Activated T-cell treated with anti-CD3 and anti-CD28 coated beads for 1 hour (primary cell): ENCODE data around the gene RPS6KL1.

ENCODE experiments used
- DNase-seq: peaks from one replicate; pipeline ENCODE4 v3.0.0-alpha.2; 2020; ENCODE audit warnings: low read depth

RPS6KL1 gene

DNA sequence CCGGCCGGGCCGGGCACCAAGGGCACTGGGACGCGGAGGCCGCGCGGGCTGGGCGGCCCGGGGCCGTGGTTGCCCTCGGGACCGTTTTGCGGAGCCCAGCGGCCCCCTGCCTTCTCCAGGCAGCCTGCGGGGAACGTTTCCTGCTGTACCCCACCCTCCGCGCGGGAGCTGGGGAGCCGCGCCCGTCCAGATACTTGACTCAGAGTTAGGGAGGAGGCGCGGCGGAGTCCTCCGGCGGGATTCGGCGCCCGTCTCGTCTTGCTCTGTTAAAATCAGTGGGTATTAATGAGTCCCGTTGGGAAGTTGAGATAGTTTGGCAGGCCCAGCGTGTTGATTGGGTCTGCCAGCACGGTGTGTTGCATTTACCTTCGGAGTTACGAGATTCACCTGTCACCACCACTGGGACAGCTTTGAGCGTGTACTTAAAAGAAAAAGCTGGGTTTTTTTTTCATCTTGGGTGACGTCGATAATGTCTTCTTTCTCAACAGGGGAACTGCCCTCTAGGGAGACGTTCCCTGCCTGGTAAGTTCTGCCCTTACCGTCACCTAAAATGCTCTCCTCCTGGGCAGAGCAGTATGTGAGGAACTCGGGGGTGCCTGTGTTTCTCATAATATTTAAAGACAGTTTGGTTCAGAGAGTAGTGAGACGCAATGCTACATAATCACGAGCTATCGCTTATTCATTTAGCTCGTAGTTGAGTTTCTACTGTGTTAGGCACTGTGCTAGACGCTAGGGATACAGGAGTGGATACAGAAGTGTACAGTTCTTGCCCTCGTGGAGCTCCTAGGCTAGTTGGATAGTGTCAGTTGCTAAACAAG lies 40.7 kb downstream of the RPS6KL1 start:
- peak; percentile 37 for DNase-seq

DNA sequence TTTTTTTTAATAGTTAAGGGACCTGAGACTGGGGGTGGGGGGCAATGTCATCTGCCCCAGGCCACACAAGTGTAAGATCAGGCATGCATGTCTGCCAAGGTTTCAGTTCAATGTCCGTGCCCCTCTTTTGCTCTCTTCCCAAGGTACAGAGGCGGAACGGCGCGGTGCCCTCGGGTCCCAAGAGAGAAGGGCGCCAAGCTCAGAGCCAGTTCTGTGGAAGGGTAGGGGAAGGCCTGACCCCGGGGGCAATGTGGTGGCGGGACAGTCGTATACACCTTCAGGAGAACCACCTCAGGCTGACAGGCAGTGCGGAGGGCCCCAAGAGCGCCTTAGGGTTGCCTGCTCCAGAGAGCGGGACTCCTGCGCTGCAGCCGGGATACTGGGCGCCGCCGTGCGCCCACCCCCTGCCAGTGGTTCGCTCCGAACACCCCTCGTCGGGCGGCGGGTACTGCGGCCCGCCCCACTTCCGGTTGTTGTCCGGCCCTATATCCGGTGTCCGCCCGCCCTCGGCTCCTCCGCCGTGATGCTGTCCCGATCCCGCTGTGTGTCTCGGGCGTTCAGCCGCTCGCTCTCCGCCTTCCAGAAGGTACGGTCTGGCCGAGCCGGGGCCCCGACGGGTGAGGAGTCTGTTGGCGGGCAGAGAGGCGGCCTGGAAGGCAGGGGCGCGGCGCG lies 41.5 kb downstream of the RPS6KL1 start, which contains the start of gene DLST:
DLST (plus strand) TSS at position 486 of the 672 bp plus-strand sequence; CDS start at position 524, 38 bp downstream.
- DNase-seq: peak; percentile 79

DNA sequence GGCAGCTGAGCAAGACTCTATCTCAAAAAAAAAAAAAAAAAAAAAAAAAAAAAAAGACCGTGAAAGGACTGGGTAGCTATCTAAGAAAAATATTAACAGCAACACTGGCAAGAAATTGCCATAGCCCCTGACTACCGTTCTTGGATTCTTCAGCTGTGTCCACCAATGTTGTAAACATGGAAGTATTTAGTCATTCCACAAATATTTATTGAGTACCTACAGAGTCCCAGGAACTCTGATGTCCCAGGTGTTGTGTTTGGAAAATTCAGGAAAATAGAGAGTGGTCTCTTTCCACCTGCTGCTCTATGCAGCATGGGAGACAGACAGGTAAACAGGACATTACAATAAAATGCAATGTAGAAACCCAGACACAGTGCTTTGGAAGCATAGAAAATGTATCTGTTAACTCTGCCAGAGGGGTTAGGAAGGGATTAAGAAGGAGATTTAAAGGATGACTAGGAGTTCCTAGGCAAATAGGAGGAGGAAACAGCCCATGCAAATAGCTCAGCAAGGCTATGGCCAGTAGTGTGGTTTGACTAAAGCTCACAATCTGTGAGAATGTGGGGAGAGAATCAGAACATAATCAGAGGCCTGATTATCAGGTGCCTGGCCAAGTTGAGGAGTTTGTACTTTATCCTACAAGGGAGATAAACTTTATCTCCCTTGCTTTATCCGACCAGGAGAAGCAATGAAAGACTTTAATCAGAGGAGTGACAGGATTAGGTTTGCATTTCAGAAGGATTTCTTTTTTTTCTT lies 43.5 kb downstream of the RPS6KL1 start:
- no peak for DNase-seq

DNA sequence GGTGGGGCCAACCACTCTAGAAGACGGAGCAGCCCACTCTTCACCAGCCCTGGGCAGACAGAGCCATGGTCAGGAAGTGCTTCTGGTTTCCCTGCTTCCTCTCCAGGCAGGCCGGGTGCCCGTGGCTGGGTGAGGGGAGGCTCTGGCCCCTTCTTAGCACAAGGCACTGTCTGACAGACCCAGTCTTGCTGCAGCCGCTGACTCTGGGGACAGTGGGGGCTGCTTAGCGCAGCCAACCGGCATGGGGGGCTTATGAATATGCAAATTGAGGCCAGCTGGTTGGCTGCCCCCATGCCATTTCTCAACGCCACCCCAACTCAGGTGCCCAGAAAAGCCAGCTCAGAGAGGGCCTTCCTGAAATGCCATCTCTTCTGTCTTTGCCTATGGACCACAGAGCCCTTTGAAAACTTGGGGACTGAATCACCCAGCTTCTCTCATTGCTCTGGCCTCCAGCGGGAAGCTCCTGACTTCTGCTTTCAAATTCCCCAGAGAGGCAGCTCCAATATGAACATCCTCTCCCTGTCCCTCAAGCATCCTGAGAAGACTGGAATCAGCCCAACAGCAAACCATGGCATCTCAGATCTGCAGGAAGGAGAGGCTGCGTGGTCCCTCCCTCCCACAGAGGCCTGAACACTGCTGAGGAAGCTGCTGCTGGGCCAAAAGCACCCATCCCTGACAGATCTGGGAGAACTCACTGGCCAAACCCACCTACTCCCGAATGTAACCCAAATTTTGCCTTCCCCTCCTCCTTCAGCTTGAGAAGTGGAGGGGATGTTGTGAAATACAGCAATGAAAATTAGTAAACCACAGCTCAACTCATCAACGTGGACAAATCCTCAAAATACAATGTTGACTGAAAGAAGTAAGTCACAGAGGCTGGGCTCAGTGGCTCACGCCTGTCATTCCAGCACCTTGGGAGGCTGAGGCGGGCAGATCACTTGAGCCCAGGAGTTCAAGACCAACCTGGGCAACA lies 46.8 kb downstream of the RPS6KL1 start, which contains the start of gene PROX2:
PROX2 (minus strand) TSS at position 205 of the 973 bp plus-strand sequence. CDS start 12,311 bp downstream, outside the sequence.
- DNase-seq: peak; percentile 10

DNA sequence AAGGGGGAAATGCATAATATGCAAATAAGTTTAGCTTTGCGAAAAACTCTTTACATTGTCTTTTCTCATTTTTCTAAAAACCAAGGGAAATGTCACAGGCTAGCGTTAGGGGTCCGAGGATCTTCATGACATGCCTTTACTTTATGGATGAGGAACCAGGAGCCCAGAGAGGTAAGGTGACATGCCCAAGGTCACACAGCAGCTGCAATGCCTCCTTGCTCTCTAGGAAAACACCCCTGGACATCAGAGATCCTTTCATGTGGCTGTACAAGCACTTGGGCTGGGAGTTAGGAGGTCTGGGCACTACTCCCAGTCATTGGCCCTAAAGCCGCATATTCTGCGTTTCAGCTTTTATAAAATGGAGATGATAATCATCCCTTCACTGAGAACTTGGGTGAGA lies 47.9 kb downstream of the RPS6KL1 start:
- no peak for DNase-seq

DNA sequence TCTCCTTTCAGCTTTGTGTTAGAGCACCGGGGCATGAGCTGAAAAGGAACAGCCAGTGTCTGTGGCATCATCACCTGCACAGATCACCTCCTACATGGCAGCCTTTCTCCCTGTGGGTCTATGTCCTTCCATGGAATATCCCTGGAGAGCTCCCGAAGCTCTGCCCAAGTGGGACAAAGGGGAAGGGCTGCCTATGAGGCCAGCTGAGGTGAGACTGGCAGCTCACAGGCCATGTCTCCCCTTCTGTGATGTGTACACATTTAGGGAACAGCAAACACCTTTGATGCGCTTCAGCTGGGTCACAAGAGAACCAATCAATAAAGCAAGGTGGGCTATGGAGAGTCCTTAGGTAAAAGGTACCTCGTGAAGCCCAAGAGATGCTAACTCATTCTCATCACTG lies 51.2 kb downstream of the RPS6KL1 start:
- no peak for DNase-seq

DNA sequence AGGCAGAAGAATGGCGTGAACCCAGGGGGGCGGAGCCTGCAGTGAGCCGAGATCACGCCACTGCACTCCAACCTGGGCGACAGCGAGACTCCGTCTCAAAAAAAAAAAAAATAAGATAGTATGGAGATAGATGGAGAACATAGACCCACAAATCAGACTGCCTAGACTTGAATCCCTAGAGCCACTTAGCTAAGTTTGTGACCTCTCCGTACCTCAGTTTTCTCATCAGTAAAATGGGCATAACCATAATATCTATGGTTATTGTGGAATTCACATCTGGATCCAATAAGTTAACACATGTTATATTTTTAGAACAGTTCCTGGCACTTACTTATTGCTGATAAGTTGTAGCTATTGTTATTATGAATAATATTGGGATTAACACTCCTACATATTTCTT lies 54.3 kb downstream of the RPS6KL1 start:
- no peak for DNase-seq

DNA sequence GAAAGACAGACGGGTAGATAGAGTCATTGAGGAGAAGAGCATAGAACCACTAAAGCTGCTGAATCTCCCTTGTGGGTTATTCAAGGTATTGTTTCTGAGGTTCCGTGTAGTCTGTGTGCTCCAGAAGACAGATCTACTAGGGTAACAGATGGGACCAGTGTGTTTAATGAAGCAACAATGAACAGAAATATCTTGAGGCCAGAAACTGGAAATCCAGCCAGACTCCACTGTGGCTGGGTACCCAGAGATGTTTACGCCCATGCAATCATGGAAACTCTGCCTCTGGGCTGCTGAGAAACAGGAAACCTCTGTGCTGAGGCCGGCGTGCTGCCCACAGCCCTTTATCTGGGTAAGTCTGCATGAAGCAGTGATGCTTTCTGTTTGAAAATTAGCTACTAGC lies 55.4 kb downstream of the RPS6KL1 start:
- DNase-seq: peak; percentile 34

DNA sequence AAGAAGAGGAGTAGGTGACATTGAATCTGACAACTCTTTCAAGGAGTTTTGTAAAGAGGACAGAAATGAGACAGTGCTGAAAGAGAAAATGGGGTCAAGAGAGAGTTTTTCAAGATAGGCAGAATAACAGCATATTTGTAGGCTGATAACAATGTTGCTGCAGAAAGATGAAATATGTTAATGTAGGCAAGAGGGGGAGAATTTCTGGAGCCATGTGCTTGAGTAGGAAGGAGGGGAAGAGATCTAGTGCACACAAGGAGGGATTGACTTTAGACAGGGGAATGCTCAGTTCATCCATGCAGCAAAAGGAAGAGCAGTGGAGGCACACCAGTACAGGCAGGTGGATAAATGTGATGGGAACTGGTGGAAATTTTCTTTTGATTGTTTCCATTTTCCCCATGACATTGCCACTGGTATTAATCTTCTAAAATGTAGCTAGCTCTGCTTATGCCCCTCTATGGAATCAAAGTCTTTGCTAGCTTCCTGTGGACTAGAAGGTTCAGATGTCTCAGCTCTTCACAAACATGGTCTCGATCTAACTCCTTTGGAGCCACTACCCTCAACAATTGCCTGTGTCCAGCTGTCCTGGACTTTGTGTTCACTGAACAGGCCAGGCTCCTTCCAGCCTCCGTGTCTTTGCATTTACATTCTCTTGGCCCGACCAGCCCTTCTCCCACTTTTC lies 56.2 kb downstream of the RPS6KL1 start:
- DNase-seq: no peak

DNA sequence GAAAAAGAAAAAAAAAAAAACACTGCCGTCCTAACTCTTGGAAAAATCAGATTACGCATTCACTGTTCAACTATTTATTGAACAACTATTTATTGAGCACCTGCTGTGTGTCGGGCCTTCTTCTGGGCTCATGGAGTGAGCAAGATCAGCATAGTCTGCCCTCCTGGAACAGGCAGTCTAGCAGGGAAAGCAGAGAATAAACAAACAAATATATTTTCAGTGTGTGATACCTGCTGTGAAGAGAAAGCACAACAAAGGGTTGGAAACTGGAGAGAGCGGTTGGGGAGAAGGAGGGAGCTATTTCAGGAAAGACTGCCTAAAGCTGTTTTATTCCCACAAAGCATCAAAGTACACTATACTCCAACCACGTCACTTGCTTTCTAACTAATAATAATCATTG lies 57.9 kb downstream of the RPS6KL1 start:
- no peak for DNase-seq

DNA sequence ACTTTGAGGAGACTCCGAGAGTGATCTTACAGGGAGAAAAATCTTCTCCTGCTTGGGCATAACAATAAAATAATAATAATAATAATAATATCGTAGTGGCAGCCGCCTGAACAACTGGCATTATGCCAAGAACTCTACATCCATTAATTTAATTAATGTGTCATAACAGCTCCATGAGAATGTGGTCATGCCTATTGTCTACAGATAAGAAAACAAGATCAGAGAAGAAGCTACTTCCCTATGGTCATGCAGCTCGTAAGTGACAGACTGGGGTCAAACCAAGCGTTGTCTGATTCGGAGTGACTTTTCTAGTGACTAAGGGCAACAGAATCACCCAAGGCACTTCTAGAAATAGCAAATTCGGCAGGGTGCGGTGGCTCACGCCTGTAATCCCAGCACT lies 58.9 kb downstream of the RPS6KL1 start:
- no peak for DNase-seq

DNA sequence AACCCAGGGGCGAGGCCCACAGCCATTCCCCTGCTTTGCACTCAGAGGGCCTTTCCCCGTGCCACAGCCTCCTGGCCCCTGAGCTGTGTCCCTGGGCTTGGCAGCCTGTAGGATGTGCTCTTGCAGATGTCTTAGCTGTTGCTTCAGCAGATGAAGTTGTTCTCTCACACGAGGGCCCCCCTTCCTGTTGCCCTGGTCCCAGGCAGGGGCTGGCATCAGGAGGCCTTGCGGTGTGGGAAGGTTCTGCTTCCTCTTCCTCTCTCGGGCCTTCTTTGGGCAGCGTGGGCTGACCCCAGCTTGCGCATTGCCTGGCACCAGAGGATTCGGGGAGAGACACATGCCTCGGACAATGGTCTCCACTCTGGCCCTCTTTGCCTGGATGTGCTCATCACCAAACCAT lies 59.8 kb downstream of the RPS6KL1 start:
- DNase-seq: no peak

DNA sequence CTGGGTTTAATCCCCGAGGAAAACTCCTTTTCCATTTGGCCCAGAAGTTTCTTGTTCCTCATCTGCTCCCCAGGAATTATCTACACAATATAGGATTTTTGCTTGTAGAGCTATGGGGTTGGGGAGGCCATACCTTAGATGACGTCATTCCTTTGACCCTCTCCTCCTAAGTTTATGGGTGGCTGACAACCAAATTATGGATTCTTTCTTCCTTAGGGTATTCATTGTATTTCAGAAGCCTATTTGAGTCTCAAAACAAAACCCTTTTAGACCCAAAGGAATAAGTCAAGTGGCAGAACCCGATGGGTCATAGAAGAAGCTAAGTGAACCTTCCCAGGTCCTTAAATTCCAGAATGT lies 61.3 kb downstream of the RPS6KL1 start:
- no peak for DNase-seq

DNA sequence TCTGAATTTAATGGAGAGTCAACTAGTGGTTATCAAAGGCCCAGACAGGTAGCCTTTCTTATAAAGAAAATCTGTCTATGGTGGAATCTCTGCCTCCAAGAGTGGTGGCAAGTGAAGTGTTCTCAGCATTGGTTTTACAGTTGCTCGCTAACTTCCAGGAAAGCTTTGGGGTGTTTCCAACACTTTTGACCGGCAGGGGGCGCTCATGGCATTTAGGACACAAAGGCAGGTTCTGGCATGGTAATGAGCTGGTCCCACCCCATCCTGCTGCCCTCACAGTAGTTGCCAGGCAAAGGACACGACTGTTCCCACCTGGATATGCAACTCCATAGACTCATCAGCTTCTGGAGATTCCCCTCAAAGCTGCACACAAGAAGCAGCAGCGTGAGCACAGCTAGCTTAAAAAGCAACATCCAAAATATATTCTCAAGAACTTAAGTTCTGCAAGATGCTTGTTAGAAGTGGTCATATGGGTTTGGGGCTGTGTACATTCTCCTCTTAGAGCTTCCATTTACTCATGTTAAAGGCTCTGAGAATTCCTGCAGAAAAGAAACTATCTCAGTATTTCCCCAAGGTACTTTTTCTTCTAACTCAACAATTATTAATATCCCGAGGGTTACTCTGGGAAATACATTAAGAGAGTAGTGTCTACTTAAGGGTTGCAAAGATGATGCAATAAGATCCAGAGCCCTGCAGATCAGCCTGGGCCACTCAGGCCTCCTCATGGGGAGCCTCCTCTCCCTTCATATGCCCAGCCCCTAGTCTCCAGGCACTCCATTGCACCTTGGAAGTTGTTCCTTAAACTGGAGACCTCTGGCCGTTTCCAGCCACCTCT lies 61.9 kb downstream of the RPS6KL1 start:
- DNase-seq: peak; percentile 99

DNA sequence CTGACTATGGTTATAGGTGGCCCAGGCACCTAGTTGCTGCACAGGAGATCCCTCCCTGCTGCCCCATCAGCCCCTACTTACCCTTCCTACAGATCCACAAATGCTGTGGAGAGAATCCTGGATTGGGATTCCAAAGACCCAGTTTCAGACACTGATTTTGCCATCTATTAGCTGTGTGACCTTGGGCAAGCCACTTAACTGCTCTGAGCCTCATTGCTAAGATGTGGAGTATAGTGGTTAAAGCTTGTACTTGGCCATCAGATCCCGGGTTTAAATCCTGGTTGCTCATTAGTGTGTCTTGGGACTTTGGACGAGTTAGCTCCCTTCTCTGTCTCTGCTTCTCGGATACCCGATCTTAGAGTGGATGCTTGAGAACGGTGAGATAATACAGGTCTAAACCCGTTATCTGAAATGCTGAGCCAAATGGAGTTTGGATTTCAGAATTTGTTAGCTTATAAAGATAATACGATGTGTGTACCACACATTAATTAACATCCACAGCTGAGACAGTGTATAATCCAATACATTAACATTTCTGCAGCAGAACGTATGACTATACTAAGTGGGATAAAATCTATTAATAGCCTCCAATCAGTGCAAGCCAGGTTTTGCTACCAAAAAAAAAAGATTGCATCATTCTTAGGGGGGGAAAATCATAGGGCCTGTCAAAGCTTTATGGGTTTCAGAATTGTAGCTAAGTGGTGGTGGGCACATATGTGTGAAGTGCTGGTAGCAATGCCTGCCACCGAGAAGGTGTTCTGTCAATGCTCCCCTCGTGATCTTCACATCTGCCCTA lies 63.1 kb downstream of the RPS6KL1 start:
- no peak for DNase-seq

DNA sequence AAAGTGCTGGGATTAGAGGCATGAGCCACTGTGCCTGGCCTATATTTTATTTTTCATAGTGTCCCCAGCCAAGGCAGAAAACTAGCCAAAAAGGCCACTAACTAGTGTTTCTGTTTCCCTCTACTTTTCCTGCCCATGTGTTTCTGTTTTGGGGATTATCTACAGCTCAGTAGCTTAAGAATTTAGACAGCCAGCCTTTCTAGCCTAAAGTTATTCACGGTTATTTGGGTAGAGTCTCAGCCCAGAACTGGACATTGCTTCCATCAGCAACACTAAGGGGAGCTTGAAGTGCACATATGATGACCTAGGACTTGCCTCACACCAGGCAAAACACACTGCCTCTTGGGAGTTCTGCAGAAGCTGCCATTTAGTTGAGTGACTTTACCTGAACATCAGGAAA lies 65.0 kb downstream of the RPS6KL1 start:
- DNase-seq: no peak

DNA sequence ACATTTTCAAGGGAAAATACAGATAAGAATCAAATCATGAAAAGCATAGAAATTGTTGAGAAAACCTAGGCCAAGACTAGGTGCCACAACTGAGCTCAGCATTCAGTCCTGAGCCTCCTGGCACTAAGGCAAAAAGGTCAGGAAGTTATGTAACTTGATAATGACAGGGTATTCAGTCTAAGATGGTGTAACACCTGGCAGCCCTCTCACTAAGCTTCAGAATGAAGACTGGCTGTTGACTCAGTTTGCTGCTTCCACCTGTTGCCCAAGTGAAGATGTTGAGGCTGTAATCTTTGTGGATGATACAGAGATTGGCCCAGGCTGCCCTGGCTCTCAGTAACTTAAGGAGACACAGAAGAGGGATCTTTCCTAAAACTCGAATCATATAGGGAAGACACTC lies 66.7 kb downstream of the RPS6KL1 start:
- DNase-seq: no peak

DNA sequence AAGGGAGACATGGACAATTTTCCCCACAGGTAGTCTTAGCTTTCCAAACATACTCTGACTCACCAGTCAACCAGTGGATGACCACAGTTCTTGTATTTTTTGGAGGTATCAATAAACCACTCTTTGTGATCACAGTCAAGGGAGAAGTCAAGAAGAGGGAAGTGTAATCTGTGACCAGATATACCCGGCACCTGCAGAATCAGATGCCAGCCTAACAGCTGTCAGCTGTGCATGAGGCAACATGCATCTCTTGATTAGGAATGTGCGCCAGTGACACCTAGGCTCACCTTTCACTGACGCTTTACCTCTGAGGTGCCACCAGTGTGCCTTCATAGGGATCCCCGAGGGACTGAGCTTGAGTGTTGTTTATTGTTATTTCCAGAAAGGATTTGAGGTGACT lies 67.1 kb downstream of the RPS6KL1 start:
- no peak for DNase-seq

DNA sequence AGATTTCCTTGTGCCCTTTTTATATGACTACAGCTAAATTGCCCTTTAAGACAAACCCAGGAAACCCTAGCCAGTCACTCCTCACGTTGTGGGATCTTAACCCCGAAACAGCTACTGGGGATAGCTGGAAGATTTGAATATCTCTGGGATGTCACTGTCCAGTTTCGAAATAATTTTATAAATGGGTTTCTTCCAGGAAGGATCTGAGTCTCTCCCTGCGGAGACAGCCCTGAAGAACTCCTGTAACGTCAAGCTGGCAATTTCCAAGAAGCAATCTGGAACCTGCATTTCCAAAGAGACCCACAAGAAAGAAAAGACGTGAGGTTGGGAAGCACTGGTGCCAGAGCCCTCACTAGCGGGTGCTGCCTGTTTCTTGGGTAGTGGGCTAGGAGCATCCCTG lies 68.0 kb downstream of the RPS6KL1 start:
- DNase-seq: no peak
